ENCODE data around the gene KCNA3. TPM values are rescaled to one million over a fixed set of nuclear protein-coding genes. Genes with fewer than 3 reads are reported as not detected.
A peak's percentile ranks its signal among the peaks of the same experiment; 100 is the strongest.

KCNA3 gene
- polyA plus RNA-seq, 1 donor from 2014 or later, result 55.9 TPM

GRCh38 chr1:110638556-110638955 is 36.2 kb downstream of the KCNA3 start:
- Mint-ChIP-seq H3K4me3 (no peak overlapping the region), H3K36me3 (no peaks in the 10 kb centered on the region), H3K4me1 (peaks cover 38 to 54% (median 52%) of the 10 kb centered on the region in 3 donors), H3K9me3 (peaks cover 0 to 8% (median 2%) of the 10 kb centered on the region in 3 donors), H3K27ac (peak overlapping the region in 1 of 3 donors; percentile 16), H3K27me3 (peaks cover 1% of the 10 kb centered on the region)

- no peak overlapping the region for H3K4me3 Mint-ChIP-seq
- no peaks in the 10 kb centered on the region for H3K36me3 Mint-ChIP-seq
- H3K9me3 Mint-ChIP-seq, result peaks cover 0 to 8% (median 2%) of the 10 kb centered on the region in 3 donors
- H3K4me1 Mint-ChIP-seq, result peaks cover 42 to 57% (median 56%) of the 10 kb centered on the region in 3 donors
- peaks cover 1% of the 10 kb centered on the region for H3K27me3 Mint-ChIP-seq
- H3K27ac Mint-ChIP-seq, result peak overlapping the region in 1 of 3 donors; percentile 24
Measured at GRCh38 chr1:110638058-110638457, 36.7 kb downstream of the KCNA3 start.

DNA sequence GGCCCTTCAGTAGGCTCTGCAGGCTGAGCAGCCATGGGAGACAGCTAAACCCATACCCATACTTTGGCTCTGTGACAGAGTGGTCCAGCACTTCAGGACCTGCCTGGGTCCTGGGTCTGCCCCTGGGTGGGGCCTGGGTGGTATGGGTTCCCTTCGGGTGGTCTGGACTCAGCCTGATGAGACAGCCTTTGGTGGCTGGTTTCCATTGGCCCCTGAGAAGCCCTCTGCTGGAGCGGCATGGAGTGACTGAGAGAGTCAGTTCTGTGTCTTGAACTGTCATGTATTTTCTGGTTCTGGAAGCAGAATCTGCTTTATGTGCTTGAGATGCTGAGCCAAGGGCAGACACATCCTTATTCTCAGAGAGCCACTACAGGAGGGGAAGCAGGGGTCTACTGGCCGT is 37.3 kb downstream of the KCNA3 start:
- Mint-ChIP-seq H3K27me3 (peaks cover 1% of the 10 kb centered on the region), H3K4me3 (peak overlapping the region in 2 of 4 donors; percentile 19 to 59), H3K36me3 (no peaks in the 10 kb centered on the region)

DNA sequence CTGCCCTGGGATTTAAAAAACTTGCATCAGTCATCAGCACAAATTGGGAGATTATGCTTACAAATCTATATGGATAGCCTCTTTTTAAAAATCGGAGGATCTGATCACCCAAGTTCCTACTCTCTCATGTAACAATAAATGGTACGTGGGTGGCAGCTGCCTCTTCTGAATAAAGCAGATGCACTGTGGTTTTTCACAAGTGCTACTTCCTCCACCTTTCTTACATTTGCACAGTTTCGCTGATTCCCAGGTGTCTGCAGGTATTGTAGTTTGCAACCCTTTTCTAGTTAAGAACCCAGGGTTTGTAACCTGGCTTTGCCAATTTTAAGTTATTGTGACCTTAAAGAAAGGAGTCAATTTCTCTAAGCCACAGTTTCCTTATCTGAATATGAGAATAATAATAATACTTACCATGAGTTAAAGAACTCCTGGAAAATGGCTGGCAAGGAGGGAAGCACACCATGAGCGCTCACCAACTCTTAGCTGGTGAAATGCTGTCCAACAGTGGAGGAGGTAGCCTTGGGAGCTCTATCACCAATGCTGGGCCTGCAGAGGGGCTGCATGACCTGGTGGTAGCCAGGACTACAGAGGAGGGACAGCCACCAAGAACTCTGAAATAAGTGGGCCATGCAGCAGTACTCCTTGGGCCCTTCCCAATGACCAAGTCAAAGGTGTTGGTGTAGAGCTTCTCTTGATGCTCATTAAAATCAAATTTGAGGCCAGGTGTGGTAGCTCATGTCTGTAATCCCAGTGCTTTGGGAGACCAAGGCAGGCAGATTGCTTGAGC is 38.4 kb downstream of the KCNA3 start:
- Mint-ChIP-seq H3K27me3 (peaks cover 1% of the 10 kb centered on the region), H3K4me1 (peaks cover 39 to 49% (median 49%) of the 10 kb centered on the region in 3 donors), H3K36me3 (no peaks in the 10 kb centered on the region), H3K9me3 (peaks cover 0 to under 1% (median 0%) of the 10 kb centered on the region in 3 donors), H3K4me3 (peak overlapping the region; percentile 14 to 85 (median 44)), H3K27ac (peak overlapping the region; percentile 15 to 86 (median 78))

More for the DNA sequence above, 37.3 kb downstream of the KCNA3 start:
- H3K9me3 Mint-ChIP-seq, result peaks cover 0 to 8% (median 2%) of the 10 kb centered on the region in 3 donors
- peaks cover 42 to 57% (median 57%) of the 10 kb centered on the region in 3 donors for H3K4me1 Mint-ChIP-seq
- H3K27ac Mint-ChIP-seq, result no peak overlapping the region

DNA sequence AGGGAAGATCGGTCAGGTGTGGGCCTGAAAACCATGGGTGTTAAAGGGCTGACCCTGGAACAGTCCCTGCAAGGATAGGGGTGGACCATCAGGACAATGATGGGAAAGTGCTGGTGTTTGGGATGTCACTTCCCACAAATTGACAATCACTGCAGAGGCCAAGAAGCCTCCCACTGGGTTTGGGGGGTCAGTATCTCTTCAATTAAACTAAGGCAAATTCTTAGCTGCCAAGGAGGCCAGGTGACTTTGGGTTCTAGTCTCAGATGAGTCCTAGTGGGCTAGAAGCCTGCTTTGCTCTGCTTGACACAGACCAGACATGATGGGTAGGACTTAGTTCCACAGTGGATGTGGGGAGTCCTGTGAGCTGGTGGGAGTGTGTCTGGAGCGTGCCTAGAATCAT is 39.3 kb downstream of the KCNA3 start:
- H3K9me3 Mint-ChIP-seq, result no peaks in the 10 kb centered on the region
- peak overlapping the region; percentile 72 to 86 (median 78) for H3K27ac Mint-ChIP-seq
- peaks cover 1% of the 10 kb centered on the region for H3K27me3 Mint-ChIP-seq
- H3K4me1 Mint-ChIP-seq, result peaks cover 40 to 48% (median 47%) of the 10 kb centered on the region in 3 donors
- H3K4me3 Mint-ChIP-seq, result peak overlapping the region in 3 of 4 donors; percentile 22 to 66 (median 63)
- H3K36me3 Mint-ChIP-seq, result no peaks in the 10 kb centered on the region

DNA sequence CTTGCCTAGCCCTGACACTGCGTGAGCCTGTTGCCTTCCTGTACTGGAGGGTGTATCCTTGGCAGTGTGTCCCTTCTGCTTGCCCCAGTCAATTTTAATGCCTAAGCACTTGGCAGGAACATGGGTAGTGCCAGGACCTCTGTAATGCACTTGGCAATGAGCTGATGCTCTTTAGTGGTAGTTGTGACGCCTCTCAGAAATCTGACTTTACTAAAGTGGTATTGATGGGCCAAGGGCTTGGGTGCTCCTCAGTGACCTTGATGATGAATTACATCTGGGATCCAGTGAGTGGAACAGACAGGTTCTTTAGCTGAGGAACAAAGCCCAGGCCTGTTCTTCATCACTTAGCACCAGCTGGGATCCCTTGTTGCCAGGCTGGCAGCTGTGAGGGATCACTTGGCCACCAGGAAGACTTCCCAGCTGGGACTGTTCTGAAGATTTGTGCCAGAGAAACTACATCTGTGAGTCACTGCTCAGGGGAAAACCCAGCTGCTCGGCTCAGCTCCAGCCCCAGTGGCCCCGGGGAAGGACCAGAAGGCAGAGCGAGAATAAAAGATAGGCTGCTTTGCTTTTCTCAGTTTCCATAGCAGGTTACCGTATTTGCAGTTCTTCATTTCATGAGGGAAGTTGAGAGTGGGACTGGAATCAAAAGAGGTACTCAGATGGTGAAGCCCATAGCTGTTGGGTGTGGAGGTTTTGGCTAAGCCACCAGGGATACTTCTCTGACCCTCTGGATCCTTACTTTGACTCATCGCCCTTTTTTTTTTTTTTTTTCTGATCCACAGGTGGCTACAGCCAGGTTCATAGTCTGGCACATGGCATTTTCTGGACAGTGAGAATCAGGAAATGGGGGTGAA is 40.1 kb downstream of the KCNA3 start:
- no peaks in the 10 kb centered on the region for H3K9me3 Mint-ChIP-seq
- H3K27me3 Mint-ChIP-seq, result peaks cover 1% of the 10 kb centered on the region
- H3K36me3 Mint-ChIP-seq, result no peaks in the 10 kb centered on the region
- peaks cover 39 to 45% (median 41%) of the 10 kb centered on the region in 3 donors for H3K4me1 Mint-ChIP-seq
- H3K27ac Mint-ChIP-seq, result peak overlapping the region; percentile 72 to 86 (median 78)
- peak overlapping the region; percentile 17 to 77 (median 48) for H3K4me3 Mint-ChIP-seq

GRCh38 chr1:110634086-110634454 is 40.7 kb downstream of the KCNA3 start:
- H3K27ac Mint-ChIP-seq, result peak overlapping the region in 2 of 3 donors; percentile 78 to 86
- H3K4me1 Mint-ChIP-seq, result peaks cover 33 to 45% (median 38%) of the 10 kb centered on the region in 3 donors
- no peaks in the 10 kb centered on the region for H3K36me3 Mint-ChIP-seq
- H3K27me3 Mint-ChIP-seq, result peaks cover 1% of the 10 kb centered on the region
- H3K9me3 Mint-ChIP-seq, result no peaks in the 10 kb centered on the region
- peak overlapping the region in 3 of 4 donors; percentile 17 to 63 (median 40) for H3K4me3 Mint-ChIP-seq

DNA sequence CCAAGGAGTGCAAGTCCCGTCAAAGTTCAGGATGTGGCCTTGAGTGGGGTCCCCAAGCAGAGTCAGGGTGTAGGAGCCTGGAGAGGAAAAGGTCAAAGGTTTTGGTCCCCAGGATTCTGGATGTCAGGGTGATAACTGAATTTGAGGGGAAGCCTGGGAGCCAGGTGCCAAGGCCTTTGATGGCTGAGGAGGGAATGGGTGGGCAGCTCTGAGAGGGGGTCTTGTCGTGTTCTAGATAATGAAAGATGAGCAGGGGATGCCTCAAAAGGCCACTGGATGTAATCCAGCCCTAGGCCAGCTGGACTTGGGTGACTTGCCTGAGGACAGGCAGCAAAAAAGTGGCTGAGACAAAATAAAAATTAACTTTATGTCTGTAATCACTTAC is 41.1 kb downstream of the KCNA3 start:
- Mint-ChIP-seq H3K27ac (peak overlapping the region in 1 of 3 donors; percentile 86), H3K4me3 (peak overlapping the region in 1 of 4 donors; percentile 42), H3K4me1 (peaks cover 33 to 46% (median 38%) of the 10 kb centered on the region in 3 donors), H3K9me3 (no peaks in the 10 kb centered on the region), H3K27me3 (peaks cover 1% of the 10 kb centered on the region), H3K36me3 (no peaks in the 10 kb centered on the region)

GRCh38 chr1:110631836-110632620 is 42.7 kb downstream of the KCNA3 start:
- no peak overlapping the region for H3K27ac Mint-ChIP-seq
- H3K4me1 Mint-ChIP-seq, result peaks cover 31 to 51% (median 46%) of the 10 kb centered on the region in 3 donors
- no peaks in the 10 kb centered on the region for H3K9me3 Mint-ChIP-seq
- peaks cover 1% of the 10 kb centered on the region for H3K27me3 Mint-ChIP-seq
- no peaks in the 10 kb centered on the region for H3K36me3 Mint-ChIP-seq
- H3K4me3 Mint-ChIP-seq, result no peak overlapping the region

GRCh38 chr1:110630839-110631663 is 43.7 kb downstream of the KCNA3 start:
- peaks cover 30 to 50% (median 39%) of the 10 kb centered on the region in 3 donors for H3K4me1 Mint-ChIP-seq
- H3K27me3 Mint-ChIP-seq, result peaks cover 1% of the 10 kb centered on the region
- H3K9me3 Mint-ChIP-seq, result no peaks in the 10 kb centered on the region
- no peak overlapping the region for H3K27ac Mint-ChIP-seq
- H3K36me3 Mint-ChIP-seq, result no peaks in the 10 kb centered on the region
- no peak overlapping the region for H3K4me3 Mint-ChIP-seq

DNA sequence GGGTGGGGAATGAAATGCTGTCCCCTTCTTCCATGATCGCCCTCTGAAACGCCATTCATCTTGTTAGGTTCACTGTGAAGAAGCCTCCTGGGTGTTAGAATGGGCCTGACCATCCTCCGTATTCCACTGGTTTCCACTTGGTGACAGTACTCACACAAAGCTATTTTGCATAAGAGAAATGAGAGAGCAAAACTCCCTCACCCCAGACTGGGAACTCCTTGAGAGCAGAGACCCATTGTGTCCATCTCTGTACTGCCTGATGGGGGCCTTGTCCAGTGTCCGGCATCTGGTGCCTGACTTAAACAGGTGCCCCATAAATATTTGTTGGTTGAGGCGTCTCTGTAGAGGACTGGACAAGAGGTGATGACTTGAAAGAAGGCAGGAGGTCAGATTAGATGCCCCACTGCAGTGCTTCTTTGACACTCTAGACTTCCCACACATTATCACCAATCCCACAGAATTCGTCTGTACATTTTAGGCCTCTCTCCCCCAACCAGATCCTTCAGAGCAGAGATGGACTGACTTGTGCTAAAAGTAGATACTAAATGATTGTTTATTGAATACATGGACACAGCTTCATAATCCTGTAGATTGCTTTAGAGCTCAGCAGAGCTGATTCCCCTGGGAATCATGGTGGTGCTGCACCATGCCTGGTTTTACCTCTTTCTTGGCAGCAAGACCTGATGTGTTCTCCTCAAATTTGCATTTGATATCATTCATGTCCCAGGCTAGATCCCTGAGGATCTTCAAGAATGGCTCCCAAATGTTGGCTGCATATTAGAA is 46.2 kb downstream of the KCNA3 start:
- Mint-ChIP-seq H3K27me3 (no peaks in the 10 kb centered on the region), H3K9me3 (peaks cover 0 to 3% (median 0%) of the 10 kb centered on the region in 3 donors), H3K4me3 (peak overlapping the region in 1 of 4 donors; percentile 20), H3K27ac (peak overlapping the region in 2 of 3 donors; percentile 1 to 63), H3K36me3 (peaks cover 4% of the 10 kb centered on the region), H3K4me1 (peaks cover 12 to 25% (median 18%) of the 10 kb centered on the region in 3 donors)

- H3K27ac Mint-ChIP-seq, result peak overlapping the region in 1 of 3 donors; percentile 63
- no peaks in the 10 kb centered on the region for H3K27me3 Mint-ChIP-seq
- H3K36me3 Mint-ChIP-seq, result peaks cover 4% of the 10 kb centered on the region
- H3K9me3 Mint-ChIP-seq, result peaks cover 0 to 4% (median 0%) of the 10 kb centered on the region in 3 donors
- H3K4me1 Mint-ChIP-seq, result peaks cover 8 to 20% (median 14%) of the 10 kb centered on the region in 3 donors
- H3K4me3 Mint-ChIP-seq, result no peak overlapping the region
Measured at GRCh38 chr1:110627764-110628163, 47.0 kb downstream of the KCNA3 start.

- Mint-ChIP-seq H3K4me1 (peaks cover 8 to 20% (median 14%) of the 10 kb centered on the region in 3 donors), H3K27ac (no peak overlapping the region), H3K9me3 (peaks cover 0 to 4% (median 0%) of the 10 kb centered on the region in 3 donors), H3K4me3 (no peak overlapping the region), H3K27me3 (no peaks in the 10 kb centered on the region), H3K36me3 (peaks cover 4% of the 10 kb centered on the region)
Measured at GRCh38 chr1:110626889-110627288, 47.9 kb downstream of the KCNA3 start.

Measured in IgD-negative memory B cell (primary cell).